Lower leg skin (tissue), 4 donors: Measurements from ENCODE around the gene LIG3. TPM values are rescaled to one million over a fixed set of nuclear protein-coding genes. Genes with fewer than 3 reads are reported as not detected.
"Not testable (repeated sequence)": the region's sequence is repeated elsewhere in the genome, so short reads cannot be mapped to it uniquely, and the experiment has no call there.

Experiments used
- DNase-seq, 2 donors: peaks; one replicate each; pipeline ENCODE4 v3.0.0-alpha.2; 2019; ENCODE audit warnings: low spot score in 2 of 2
- H3K4me3 ChIP-seq: fragments of 200-600 bp; sonication (generic); 2 replicates; pipeline ENCODE4 v1.5.1; 2017; ENCODE audit warnings: mild to moderate bottlenecking, low read depth; ENCODE audit not compliant: poor library complexity, severe bottlenecking
- CTCF ChIP-seq, 3 donors: fragments of 450-650 bp; IDR thresholded peaks; one replicate each; pipeline ENCODE4 v1.5.1; 2016; ENCODE audit warnings: antibody characterized with exemption in 3 of 3, mild to moderate bottlenecking in 3 of 3, moderate library complexity in 2 of 3
- POLR2A ChIP-seq, 2 donors: fragments of 450-650 bp; IDR thresholded peaks; one replicate each; pipeline ENCODE4 v1.6.1; 2016 to 2017; ENCODE audit warnings: antibody characterized with exemption in 2 of 2, mild to moderate bottlenecking in 1 of 2, moderate library complexity in 1 of 2
- WGBS, 2 donors: methylation state at CpG; one replicate each; pipeline ENCODE4 v1.1.5; 2018; 5-methylcytosine and 5-hydroxymethylcytosine counted together
- intact Hi-C: fragments of 100-400 bp; cut with DNase I; formaldehyde crosslinking; loops from one replicate; pipeline ENCODE4 v1.15.0; 2023; ENCODE audit warnings: low total_unique reads
- total RNA-seq, 4 donors: library from RNA; depleted of rRNA; stranded (reverse); fragments of >200 nt; gene quantifications; one replicate each; pipeline ENCODE4 v1.1.0, GENCODE V29; 2016

The LIG3 gene
- total RNA-seq, 4 donors from 2014 or later, result 13.7 to 67.6 (median 29.9) TPM

- 75 to 82% methylated on average over 3 of the region's 3 CpGs for WGBS, 2 donors
- no peak overlapping the region for H3K4me3 ChIP-seq
Measured at GRCh38 chr17:35028531-35029262, 48.4 kb downstream of the LIG3 start.

DNA sequence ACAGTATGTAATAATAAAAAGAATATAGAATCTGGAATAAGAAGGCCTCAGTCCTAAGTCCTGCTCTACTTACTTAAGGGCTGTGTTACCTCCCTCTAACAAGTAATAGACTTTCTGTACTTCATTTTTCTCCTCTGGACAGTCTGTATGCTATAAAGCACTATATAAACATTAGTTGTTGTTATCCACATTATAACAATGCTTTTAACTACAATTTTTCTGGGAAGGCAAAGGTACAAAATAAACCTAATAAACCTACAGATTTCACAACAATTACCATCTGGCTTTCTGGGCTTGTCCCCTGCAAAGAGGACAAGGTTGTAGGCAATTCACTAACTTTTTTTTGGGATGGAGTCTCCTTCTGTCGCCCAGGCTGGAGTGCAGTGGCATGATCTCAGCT lies 50.5 kb downstream of the LIG3 start:
- DNase-seq, result no peak
- TF ChIP-seq POLR2A (IDR thresholded peaks at IDR 0.05) (no peak), CTCF (IDR thresholded peaks at IDR 0.05) (no peak)
- 78 to 90% methylated on average over 1 of the region's 1 CpG for WGBS, 2 donors
- H3K4me3 ChIP-seq, result no peak overlapping the region
- intact Hi-C loops, result no loop called here

More at GRCh38 chr17:35028531-35029262, 48.4 kb downstream of the LIG3 start:
- no peak for DNase-seq
- intact Hi-C loops, result no loop called here
- no peak for TF ChIP-seq POLR2A (IDR thresholded peaks at IDR 0.05)
- no peak for TF ChIP-seq CTCF (IDR thresholded peaks at IDR 0.05)

DNA sequence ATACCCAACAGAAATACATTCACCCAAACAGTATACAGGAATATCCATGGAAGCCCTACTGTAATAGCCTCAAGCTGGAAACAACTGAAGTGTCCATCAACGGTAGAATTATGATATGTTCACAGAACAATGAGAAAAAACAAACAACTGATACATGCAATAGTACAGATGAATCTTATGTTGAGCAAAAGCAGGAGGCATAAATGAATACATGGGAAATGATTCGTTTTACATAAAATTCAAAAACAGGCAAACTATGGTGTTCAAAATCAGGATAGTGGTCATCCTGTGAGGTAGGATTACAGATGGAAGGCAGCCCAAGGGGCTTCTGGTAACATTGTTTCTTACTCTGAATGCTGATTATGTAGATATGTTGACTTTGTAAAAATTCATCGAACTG lies 58.1 kb downstream of the LIG3 start:
- TF ChIP-seq CTCF (IDR thresholded peaks at IDR 0.05) (no peak), POLR2A (IDR thresholded peaks at IDR 0.05) (no peak)
- H3K4me3 ChIP-seq, result no peak overlapping the region
- intact Hi-C loops, result no loop called here
- DNase-seq, result no peak
- WGBS, 2 donors, result 90 to 93% methylated on average over 3 of the region's 3 CpGs

DNA sequence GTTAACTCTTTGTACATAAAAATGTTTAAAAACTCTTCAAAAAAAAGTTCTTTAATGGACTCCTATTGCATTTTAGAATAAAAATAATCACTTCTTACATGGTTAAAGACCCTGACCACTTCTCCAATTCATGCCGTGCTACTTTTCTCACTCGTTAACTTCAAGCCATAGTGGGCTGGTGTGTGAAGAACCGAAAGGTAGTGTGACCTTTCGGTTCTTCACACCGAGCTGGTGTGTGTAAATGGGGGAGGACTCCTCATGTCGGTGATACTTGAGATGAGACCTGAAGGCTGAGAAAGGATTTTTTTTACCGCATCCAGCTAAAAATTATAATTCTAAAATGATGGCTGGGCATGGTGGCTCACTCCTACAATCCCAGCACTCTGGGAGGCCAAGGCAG lies 61.1 kb downstream of the LIG3 start:
- intact Hi-C loops, result no loop called here
- WGBS, 2 donors, result 94 to 96% methylated on average over 7 of the region's 7 CpGs
- H3K4me3 ChIP-seq, result no peak overlapping the region
- DNase-seq, result no peak
- no peak for TF ChIP-seq CTCF (IDR thresholded peaks at IDR 0.05)
- TF ChIP-seq POLR2A (IDR thresholded peaks at IDR 0.05), result no peak

DNA sequence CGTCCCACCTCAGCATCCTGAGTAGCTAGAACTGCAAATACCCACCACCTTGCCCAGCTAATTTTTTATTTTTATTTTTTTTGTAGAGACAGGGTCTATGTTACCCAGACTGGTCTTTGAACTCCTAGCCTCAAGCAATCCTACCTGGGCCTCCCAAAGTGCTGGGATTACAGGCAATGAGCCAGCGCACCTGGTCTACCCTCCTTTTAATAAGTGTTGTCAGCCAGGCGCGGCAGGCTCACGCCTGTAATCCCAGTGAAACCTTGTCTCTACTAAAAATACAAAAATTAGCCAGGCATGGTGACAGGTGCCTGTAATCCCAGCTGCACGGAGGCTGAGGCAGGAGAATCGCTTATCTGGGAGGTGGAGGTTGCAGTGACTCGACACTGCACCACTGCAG lies 63.9 kb downstream of the LIG3 start:
- H3K4me3 ChIP-seq, result no peak overlapping the region
- 77 to 87% methylated on average over 8 of the region's 8 CpGs for WGBS, 2 donors
- TF ChIP-seq POLR2A (IDR thresholded peaks at IDR 0.05) (no peak), CTCF (IDR thresholded peaks at IDR 0.05) (no peak)
- no peak for DNase-seq
- intact Hi-C loops, result no loop called here

DNA sequence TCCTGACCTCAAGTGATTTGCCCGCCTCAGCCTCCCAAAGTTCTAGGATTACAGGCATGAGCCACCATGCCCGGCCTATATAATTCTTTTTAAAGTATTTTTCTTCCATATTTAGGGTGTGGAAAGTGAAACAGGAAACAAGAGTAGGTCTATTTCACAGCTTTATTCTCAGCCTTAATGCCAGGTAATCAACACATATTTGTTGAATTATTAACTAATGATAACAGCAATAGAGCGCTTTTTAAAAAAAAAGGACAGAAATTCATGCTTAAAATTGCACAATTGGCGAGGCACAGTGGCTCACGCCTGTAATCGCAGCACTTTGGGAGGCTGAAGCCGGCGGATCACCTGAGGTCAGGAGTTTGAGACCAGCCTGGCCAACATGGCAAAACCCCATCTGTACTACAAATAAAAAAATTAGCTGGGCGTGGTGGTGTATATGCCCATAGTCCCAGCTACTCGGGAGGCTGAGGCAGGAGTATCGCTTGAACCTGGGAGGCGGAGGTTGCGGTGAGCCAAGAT lies 65.2 kb downstream of the LIG3 start:
- 92 to 94% methylated on average over 13 of the region's 13 CpGs for WGBS, 2 donors
- H3K4me3 ChIP-seq, intact Hi-C loops, DNase-seq: not testable (repeated sequence)
